ENCODE measurements around the gene SEMA6B. TPM values are rescaled to one million over a fixed set of nuclear protein-coding genes. Genes with fewer than 3 reads are reported as not detected.

Gene SEMA6B
- polyA plus RNA-seq, 1 donor (not counting 4 experiments of a cell fraction or from before 2014, with no cell fraction given) = 0.41 TPM

GRCh38 chr19:4512070-4512469, 47.4 kb downstream of the SEMA6B start:
- Histone ChIP-seq H3K27ac (ENCODE audit: control insufficient read depth, insufficient read depth, low read length) (no peak overlapping the region), H3K9me1 (ENCODE audit: control insufficient read depth, extremely low read depth, insufficient read depth, low read length) (no peaks in the 10 kb centered on the region), H3K79me2 (ENCODE audit: control insufficient read depth, insufficient read depth, low read length) (no peaks in the 10 kb centered on the region), H3K36me3 (ENCODE audit: control insufficient read depth in 2 of 2, extremely low read depth in 1 of 2, insufficient read depth in 2 of 2, low read length in 2 of 2) (no peaks in the 10 kb centered on the region), H3K4me3 (ENCODE audit: control insufficient read depth in 2 of 3, extremely low read depth in 1 of 3, insufficient read depth in 2 of 3, low read depth in 1 of 3, low read length in 3 of 3) (no peak overlapping the region), H2AFZ (ENCODE audit: control insufficient read depth, low read length) (no peak overlapping the region), H3K9ac (ENCODE audit: control insufficient read depth, extremely low read depth, insufficient read depth, low read length) (no peak overlapping the region), H3K4me1 (ENCODE audit: control insufficient read depth, extremely low read depth, insufficient read depth, low read length) (no peaks in the 10 kb centered on the region), H4K20me1 (ENCODE audit: control insufficient read depth, extremely low read depth, insufficient read depth, low read length) (no peaks in the 10 kb centered on the region), H3K27me3 (ENCODE audit: control insufficient read depth, extremely low read depth, insufficient read depth, low read length) (no peaks in the 10 kb centered on the region), H3K4me2 (ENCODE audit: control insufficient read depth, extremely low read depth, insufficient read depth, low read depth, low read length) (no peak overlapping the region), H3K9me3 (ENCODE audit: control insufficient read depth, low read depth, low read length) (no peaks in the 10 kb centered on the region)
- TF ChIP-seq CTCF (optimal IDR thresholded peaks at IDR 0.05 in 1 of 3, IDR thresholded peaks at IDR 0.05 in 1 of 3, conservative IDR thresholded peaks at IDR 0.05 in 1 of 3; ENCODE audit: extremely low read depth in 1 of 3, insufficient read depth in 2 of 3, low read length in 3 of 3) (no peak), EZH2 (IDR thresholded peaks at IDR 0.05; ENCODE audit: low read length) (no peak)
- no peak for FAIRE-seq
- no peak for DNase-seq (ENCODE audit: low read depth, low spot score)
- dilution Hi-C loops (cut with MboI; ENCODE audit: extremely low pct_ligation_motif_present, low sequenced_read_pairs) = no loop called here

- Histone ChIP-seq H3K36me3 (ENCODE audit: control insufficient read depth in 2 of 2, extremely low read depth in 1 of 2, insufficient read depth in 2 of 2, low read length in 2 of 2) (peaks cover 0 to 2% of the 10 kb centered on the region in 2 experiments), H3K27me3 (ENCODE audit: control insufficient read depth, extremely low read depth, insufficient read depth, low read length) (no peaks in the 10 kb centered on the region), H3K4me1 (ENCODE audit: control insufficient read depth, extremely low read depth, insufficient read depth, low read length) (peaks cover 5% of the 10 kb centered on the region), H3K79me2 (ENCODE audit: control insufficient read depth, insufficient read depth, low read length) (no peaks in the 10 kb centered on the region), H3K4me2 (ENCODE audit: control insufficient read depth, extremely low read depth, insufficient read depth, low read depth, low read length) (no peak overlapping the region), H2AFZ (ENCODE audit: control insufficient read depth, low read length) (no peak overlapping the region), H3K9ac (ENCODE audit: control insufficient read depth, extremely low read depth, insufficient read depth, low read length) (no peak overlapping the region), H4K20me1 (ENCODE audit: control insufficient read depth, extremely low read depth, insufficient read depth, low read length) (no peaks in the 10 kb centered on the region), H3K9me3 (ENCODE audit: control insufficient read depth, low read depth, low read length) (no peaks in the 10 kb centered on the region), H3K9me1 (ENCODE audit: control insufficient read depth, extremely low read depth, insufficient read depth, low read length) (no peaks in the 10 kb centered on the region), H3K27ac (ENCODE audit: control insufficient read depth, insufficient read depth, low read length) (no peak overlapping the region), H3K4me3 (ENCODE audit: control insufficient read depth in 2 of 3, extremely low read depth in 1 of 3, insufficient read depth in 2 of 3, low read depth in 1 of 3, low read length in 3 of 3) (no peak overlapping the region)
- no peak for FAIRE-seq
- no peak for TF ChIP-seq CTCF (optimal IDR thresholded peaks at IDR 0.05 in 1 of 3, IDR thresholded peaks at IDR 0.05 in 1 of 3, conservative IDR thresholded peaks at IDR 0.05 in 1 of 3; ENCODE audit: extremely low read depth in 1 of 3, insufficient read depth in 2 of 3, low read length in 3 of 3)
- TF ChIP-seq EZH2 (IDR thresholded peaks at IDR 0.05; ENCODE audit: low read length) = no peak
- DNase-seq (ENCODE audit: low read depth, low spot score) = no peak
- dilution Hi-C loops (cut with MboI; ENCODE audit: extremely low pct_ligation_motif_present, low sequenced_read_pairs) = no loop called here
Measured at GRCh38 chr19:4511300-4512054, 48.0 kb downstream of the SEMA6B start.

Data from keratinocyte (primary cell).